ENCODE data around the gene ARMH4. TPM values are rescaled to one million over a fixed set of nuclear protein-coding genes. Genes with fewer than 3 reads are reported as not detected.

ARMH4 gene
- total RNA-seq, 1 donor from 2014 or later = 0.05 TPM

- intact Hi-C loops (cut with micrococcal nuclease) = no loop called here
Measured at GRCh38 chr14:58107041-58107440, 45.0 kb downstream of the ARMH4 start.

- intact Hi-C loops (cut with micrococcal nuclease) = no loop called here
Measured at GRCh38 chr14:58106446-58106845, 45.6 kb downstream of the ARMH4 start.

- intact Hi-C loops (cut with micrococcal nuclease) = no loop called here
Measured at GRCh38 chr14:58104808-58105207, 47.2 kb downstream of the ARMH4 start.

GRCh38 chr14:58100735-58101368, 51.2 kb downstream of the ARMH4 start:
- intact Hi-C loops (cut with micrococcal nuclease) = no loop called here

- intact Hi-C loops (cut with micrococcal nuclease) = no loop called here
Measured at GRCh38 chr14:58099682-58100081, 52.3 kb downstream of the ARMH4 start.

- intact Hi-C loops (cut with micrococcal nuclease) = no loop called here
Measured at GRCh38 chr14:58098507-58098906, 53.5 kb downstream of the ARMH4 start.

GRCh38 chr14:58096731-58097130, 55.3 kb downstream of the ARMH4 start:
- intact Hi-C loops (cut with micrococcal nuclease) = no loop called here

- intact Hi-C loops (cut with micrococcal nuclease) = no loop called here
Measured at GRCh38 chr14:58091883-58092630, 60.0 kb downstream of the ARMH4 start.

- intact Hi-C loops (cut with micrococcal nuclease) = no loop called here
Measured at GRCh38 chr14:58089612-58090011, 62.4 kb downstream of the ARMH4 start.

- intact Hi-C loops (cut with micrococcal nuclease) = no loop called here
Measured at GRCh38 chr14:58088961-58089360, 63.1 kb downstream of the ARMH4 start.

GRCh38 chr14:58085877-58086276, 66.1 kb downstream of the ARMH4 start:
- intact Hi-C loops (cut with micrococcal nuclease) = no loop called here

GRCh38 chr14:58082491-58083098, 69.4 kb downstream of the ARMH4 start:
- intact Hi-C loops (cut with micrococcal nuclease) = no loop called here

GRCh38 chr14:58082011-58082410, 70.0 kb downstream of the ARMH4 start:
- intact Hi-C loops (cut with micrococcal nuclease) = no loop called here

GRCh38 chr14:58078471-58078870, 73.5 kb downstream of the ARMH4 start:
- intact Hi-C loops (cut with micrococcal nuclease) = loop anchor here (10.0 kb wide), 2 partner anchors 754 to 1524 kb away; no protein-coding TSS in a partner anchor

GRCh38 chr14:58078068-58078467, 73.9 kb downstream of the ARMH4 start:
- intact Hi-C loops (cut with micrococcal nuclease) = loop anchor here (10.0 kb wide), 2 partner anchors 753 to 1523 kb away; no protein-coding TSS in a partner anchor

GRCh38 chr14:58077621-58078020, 74.4 kb downstream of the ARMH4 start:
- intact Hi-C loops (cut with micrococcal nuclease) = loop anchor here (10.0 kb wide), 2 partner anchors 753 to 1523 kb away; no protein-coding TSS in a partner anchor

GRCh38 chr14:58073516-58073915, 78.5 kb downstream of the ARMH4 start:
- intact Hi-C loops (cut with micrococcal nuclease) = loop anchor here (2.0 to 10.0 kb wide), 3 partner anchors 381 to 1519 kb away; no protein-coding TSS in a partner anchor

- intact Hi-C loops (cut with micrococcal nuclease) = loop anchor here (1.0 to 10.0 kb wide), 5 partner anchors 380 to 1518 kb away; no protein-coding TSS in a partner anchor
Measured at GRCh38 chr14:58072288-58073071, 79.5 kb downstream of the ARMH4 start.

GRCh38 chr14:58071341-58071740, 80.7 kb downstream of the ARMH4 start:
- intact Hi-C loops (cut with micrococcal nuclease) = loop anchor here (10.0 kb wide), 2 partner anchors 747 to 1517 kb away; no protein-coding TSS in a partner anchor

- intact Hi-C loops (cut with micrococcal nuclease) = no loop called here
Measured at GRCh38 chr14:58068306-58068705, 83.7 kb downstream of the ARMH4 start.

- intact Hi-C loops (cut with micrococcal nuclease) = no loop called here
Measured at GRCh38 chr14:58066115-58066514, 85.9 kb downstream of the ARMH4 start.
